ENCODE results near the gene DHRS13.
A peak's percentile ranks its signal among the peaks of the same experiment; 100 is the strongest.

Gene DHRS13

GRCh38 chr17:28902819-28903545 is at the start of gene DHRS13:
TSS of gene DHRS13 (minus strand) at chr17:28903079. CDS start at chr17:28902944, 135 bp downstream.
- DNase-seq = peak; percentile 87

GRCh38 chr17:28951991-28952975 is 49.4 kb upstream of the DHRS13 start:
- DNase-seq = peak; percentile 98

- peak; percentile 99 for DNase-seq
These were observed 48.6 kb upstream of the DHRS13 start, which contains the start of gene PHF12 for GRCh38 chr17:28951428-28951990. TSS of gene PHF12 (minus strand) at chr17:28951518. CDS start at chr17:28950960, 558 bp downstream.

- no peak for DNase-seq
These were observed 48.0 kb upstream of the DHRS13 start for GRCh38 chr17:28950752-28951427.

- DNase-seq = no peak
These were observed 47.3 kb upstream of the DHRS13 start for GRCh38 chr17:28950017-28950751.

GRCh38 chr17:28949185-28950016 is 46.5 kb upstream of the DHRS13 start:
- no peak for DNase-seq

GRCh38 chr17:28948873-28949184 is 46.0 kb upstream of the DHRS13 start:
- DNase-seq = peak; percentile 13

- no peak for DNase-seq
These were observed 45.5 kb upstream of the DHRS13 start for GRCh38 chr17:28948342-28948741.

GRCh38 chr17:28947639-28948038 is 44.8 kb upstream of the DHRS13 start:
- no peak for DNase-seq

- no peak for DNase-seq
These were observed 43.4 kb upstream of the DHRS13 start for GRCh38 chr17:28946239-28946638.

GRCh38 chr17:28944862-28945741 is 42.2 kb upstream of the DHRS13 start:
- DNase-seq = no peak

- no peak for DNase-seq
These were observed 41.5 kb upstream of the DHRS13 start for GRCh38 chr17:28944343-28944742.

- no peak for DNase-seq
These were observed 40.0 kb upstream of the DHRS13 start for GRCh38 chr17:28942925-28943324.

- no peak for DNase-seq
These were observed 38.4 kb upstream of the DHRS13 start for GRCh38 chr17:28941251-28941650.

- no peak for DNase-seq
These were observed 37.8 kb upstream of the DHRS13 start for GRCh38 chr17:28940675-28941074.

- no peak for DNase-seq
These were observed 37.3 kb upstream of the DHRS13 start for GRCh38 chr17:28940142-28940541.

GRCh38 chr17:28938552-28938951 is 35.7 kb upstream of the DHRS13 start:
- no peak for DNase-seq

- DNase-seq = no peak
These were observed 34.3 kb upstream of the DHRS13 start for GRCh38 chr17:28937044-28937729.

- no peak for DNase-seq
These were observed 33.0 kb upstream of the DHRS13 start for GRCh38 chr17:28935744-28936460.
